HepG2 (cell line): ENCODE results near the gene WWTR1. TPM values are rescaled to one million over a fixed set of nuclear protein-coding genes. Genes with fewer than 3 reads are reported as not detected.
A peak's percentile ranks its signal among the peaks of the same experiment; 100 is the strongest.

Experiments used
- ARID2 ChIP-seq: sonication (generic); formaldehyde crosslinking; IDR thresholded peaks from 2 replicates; pipeline ENCODE4 v1.8.1; 2022; ENCODE audit warnings: mild to moderate bottlenecking, missing genetic modification reagents, borderline replicate concordance
- CREB1 ChIP-seq, 2 experiments: fragments of 450-650 bp in 1 of 2; IDR thresholded peaks; 2 replicates each; pipeline ENCODE4 v1.6.1; 2016 to 2017; ENCODE audit warnings: control low read depth in 1 of 2, mild to moderate bottlenecking in 1 of 2, missing compliant biosample characterization in 1 of 2, missing genetic modification characterization in 1 of 2
- DNMT1 ChIP-seq: sonication (generic); formaldehyde crosslinking; IDR thresholded peaks from 2 replicates; pipeline ENCODE4 v1.5.1; 2020; ENCODE audit warnings: mild to moderate bottlenecking, missing genetic modification reagents
- FOXO4 ChIP-seq: sonication (generic); formaldehyde crosslinking; conservative IDR thresholded peaks from 2 replicates; pipeline ENCODE4 v1.8.1; 2023; ENCODE audit warnings: missing genetic modification reagents
- GRHL1 ChIP-seq: sonication (generic); formaldehyde crosslinking; conservative IDR thresholded peaks from 2 replicates; pipeline ENCODE4 v1.8.0; 2022; ENCODE audit warnings: missing genetic modification reagents
- IKZF5 ChIP-seq: IDR thresholded peaks from 2 replicates; pipeline ENCODE4 v1.6.1; 2018; ENCODE audit warnings: missing genetic modification reagents, mild to moderate bottlenecking, missing compliant biosample characterization
- KLF12 ChIP-seq: sonication (generic); formaldehyde crosslinking; IDR thresholded peaks from 2 replicates; pipeline ENCODE4 v1.4.0; 2020; ENCODE audit warnings: missing genetic modification reagents, borderline replicate concordance
- POLR2AphosphoS2 ChIP-seq: IDR thresholded peaks from 2 replicates; pipeline ENCODE4 v1.6.1; 2011; ENCODE audit warnings: low read depth, low read length, improper control_type of control experiment
- SOX6 ChIP-seq, 2 experiments: fragments of 450-650 bp in 1 of 2; sonication (generic) in 1 of 2; formaldehyde crosslinking in 1 of 2; IDR thresholded peaks; 2 replicates each; pipeline versions ENCODE4 v1.4.0 to v1.6.1; 2017 to 2020; ENCODE audit warnings: antibody characterized with exemption in 1 of 2, mild to moderate bottlenecking in 1 of 2, missing genetic modification reagents in 1 of 2
- TBL1XR1 ChIP-seq: fragments of 150-350 bp; IDR thresholded peaks from 2 replicates; pipeline ENCODE4 v1.6.1; 2014; ENCODE audit warnings: borderline replicate concordance, low read length; ENCODE audit not compliant: partially characterized antibody
- TCF7L2 ChIP-seq: IDR thresholded peaks from 2 replicates; pipeline ENCODE4 v1.6.1; 2011; ENCODE audit warnings: mild to moderate bottlenecking, low read depth, low read length, moderate library complexity
- ZKSCAN8 ChIP-seq: IDR thresholded peaks from 2 replicates; pipeline ENCODE4 v1.6.1; 2016; ENCODE audit warnings: borderline replicate concordance, missing genetic modification reagents, missing compliant biosample characterization
- ZMYM2 ChIP-seq: sonication (generic); formaldehyde crosslinking; IDR thresholded peaks from 2 replicates; pipeline ENCODE4 v1.8.0; 2022; ENCODE audit warnings: mild to moderate bottlenecking, missing genetic modification reagents
- ZNF138 ChIP-seq: sonication (generic); formaldehyde crosslinking; IDR thresholded peaks from 2 replicates; pipeline ENCODE4 v1.5.0; 2020; ENCODE audit warnings: mild to moderate bottlenecking, low read depth, missing genetic modification reagents
- ZNF274 ChIP-seq: sonication (generic); formaldehyde crosslinking; IDR thresholded peaks from 2 replicates; pipeline ENCODE4 v1.5.1; 2020; ENCODE audit warnings: mild to moderate bottlenecking, missing genetic modification reagents
- ZNF335 ChIP-seq: sonication (generic); formaldehyde crosslinking; IDR thresholded peaks from 2 replicates; pipeline ENCODE4 v1.4.0; 2020; ENCODE audit warnings: missing genetic modification reagents
- ZNF660 ChIP-seq: sonication (generic); formaldehyde crosslinking; IDR thresholded peaks from 2 replicates; pipeline ENCODE4 v1.5.1; 2020; ENCODE audit warnings: mild to moderate bottlenecking, low read depth, missing genetic modification reagents, borderline replicate concordance
- polyA plus RNA-seq, 8 experiments: library from polyadenylated mRNA; depleted of rRNA in 3 of 8; stranded (reverse) in 7 of 8; unstranded in 1 of 8; fragments of >200 nt; fragmentation: Illumina TruSeq in 4 of 8; extraction: Trizol in 4 of 8; gene quantifications; 2 replicates each; pipeline versions ENCODE4 v1.2.1 to v1.2.3, GENCODE V29; 2011 to 2016; ENCODE audit warnings: low read depth in 4 of 8, missing spikeins in 1 of 8, mixed read lengths in 1 of 8; ENCODE audit not compliant: insufficient read depth in 1 of 8
- total RNA-seq, 5 experiments: library from RNA; depleted of rRNA; stranded (reverse); fragments of >200 nt; fragmentation: Illumina TruSeq; extraction: Trizol; gene quantifications; 2 replicates each; pipeline ENCODE4 v1.2.3, GENCODE V29; 2016; ENCODE audit warnings: low read depth in 1 of 5
- TF ChIP-seq, protein P1 (sequence below): sonication (generic); formaldehyde crosslinking; IDR thresholded peaks from 2 replicates; pipeline ENCODE4 v1.8.0; 2022; ENCODE audit warnings: missing genetic modification reagents, mild to moderate bottlenecking, inconsistent platforms, borderline replicate concordance
- TF ChIP-seq, protein P2 (sequence below): sonication (generic); formaldehyde crosslinking; IDR thresholded peaks from 2 replicates; pipeline ENCODE4 v1.5.0; 2020; ENCODE audit warnings: missing genetic modification reagents
- TF ChIP-seq, protein P3 (sequence below): IDR thresholded peaks from 2 replicates; pipeline ENCODE4 v1.6.1; 2016; ENCODE audit warnings: missing compliant biosample characterization, missing genetic modification reagents, borderline replicate concordance

The WWTR1 gene
- total and polyA plus RNA-seq, 2 of the 13 experiments (the other 11 are each of a cell fraction or from before 2014, with no cell fraction given): 19.7 to 139 TPM

DNA sequence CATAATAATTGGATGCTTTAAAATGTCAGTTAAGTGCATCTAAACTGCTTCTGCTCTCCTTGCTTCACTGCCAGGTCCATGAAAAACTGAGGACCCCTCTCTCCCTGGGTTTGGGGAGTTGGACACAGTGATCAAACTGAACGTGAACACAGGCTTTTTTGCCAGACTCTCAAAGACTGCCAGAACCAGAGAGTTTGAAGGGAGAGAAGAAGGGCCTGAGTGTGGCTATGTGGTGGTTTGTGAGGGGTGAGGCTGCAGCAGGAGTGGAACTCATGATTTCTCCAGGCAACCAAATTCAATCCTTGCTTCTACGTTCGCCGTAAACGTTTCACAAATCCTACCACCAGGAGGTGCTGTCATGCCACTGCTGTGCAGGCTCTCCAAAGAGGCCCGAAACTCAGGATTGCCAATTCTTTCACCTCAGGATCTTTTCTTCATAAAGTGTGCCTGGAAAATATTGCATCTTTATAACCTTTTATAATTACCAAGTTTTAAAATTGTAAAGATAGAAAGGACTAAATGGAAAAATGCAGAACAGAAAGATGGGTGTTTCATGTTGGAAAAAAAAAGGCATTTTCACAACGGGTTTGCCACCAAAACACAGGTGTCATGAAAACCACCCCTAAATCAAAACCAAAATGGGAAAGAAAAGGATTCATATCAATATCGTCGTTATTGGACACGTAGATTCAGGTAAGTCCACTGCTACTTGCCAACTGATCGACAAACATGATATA, 163.6 kb downstream of the WWTR1 start (continued):
- TF ChIP-seq SOX6 (IDR thresholded peaks at IDR 0.05): no peak
- TF ChIP-seq SOX6 (CRISPR knock-in tag; IDR thresholded peaks at IDR 0.05): no peak
- no peak for TF ChIP-seq ZNF138 (CRISPR knock-in tag)
- TF ChIP-seq ZMYM2 (CRISPR knock-in tag): no peak
- TF ChIP-seq DNMT1 (CRISPR knock-in tag): peak; percentile 82; the same call in 1 of the 2 replicates
- TF ChIP-seq, protein P1, sequence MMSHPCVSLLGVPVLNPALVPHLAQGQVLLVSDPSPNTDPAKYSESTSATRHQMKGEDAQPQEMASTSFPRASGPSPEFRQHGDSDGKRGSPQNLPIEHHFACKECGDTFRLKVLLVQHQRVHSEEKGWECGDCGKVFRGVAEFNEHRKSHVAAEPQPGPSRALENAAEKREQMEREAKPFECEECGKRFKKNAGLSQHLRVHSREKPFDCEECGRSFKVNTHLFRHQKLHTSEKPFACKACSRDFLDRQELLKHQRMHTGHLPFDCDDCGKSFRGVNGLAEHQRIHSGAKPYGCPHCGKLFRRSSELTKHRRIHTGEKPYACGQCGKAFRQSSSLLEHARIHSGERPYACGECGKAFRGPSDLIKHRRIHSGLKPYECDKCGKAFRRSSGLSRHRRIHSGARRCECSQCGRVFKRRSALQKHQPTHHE (CRISPR knock-in tag): no peak
- no peak for TF ChIP-seq ARID2
- TF ChIP-seq ZKSCAN8 (CRISPR knock-in tag): no peak
- TF ChIP-seq ZNF335: no peak
- no peak for TF ChIP-seq CREB1 (IDR thresholded peaks at IDR 0.05)
- TF ChIP-seq CREB1 (CRISPR knock-in tag; IDR thresholded peaks at IDR 0.05): no peak
- no peak for TF ChIP-seq GRHL1 (CRISPR knock-in tag)
- TF ChIP-seq TCF7L2: no peak
- TF ChIP-seq POLR2AphosphoS2: no peak
- TF ChIP-seq, protein P2, sequence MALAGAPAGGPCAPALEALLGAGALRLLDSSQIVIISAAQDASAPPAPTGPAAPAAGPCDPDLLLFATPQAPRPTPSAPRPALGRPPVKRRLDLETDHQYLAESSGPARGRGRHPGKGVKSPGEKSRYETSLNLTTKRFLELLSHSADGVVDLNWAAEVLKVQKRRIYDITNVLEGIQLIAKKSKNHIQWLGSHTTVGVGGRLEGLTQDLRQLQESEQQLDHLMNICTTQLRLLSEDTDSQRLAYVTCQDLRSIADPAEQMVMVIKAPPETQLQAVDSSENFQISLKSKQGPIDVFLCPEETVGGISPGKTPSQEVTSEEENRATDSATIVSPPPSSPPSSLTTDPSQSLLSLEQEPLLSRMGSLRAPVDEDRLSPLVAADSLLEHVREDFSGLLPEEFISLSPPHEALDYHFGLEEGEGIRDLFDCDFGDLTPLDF (CRISPR knock-in tag): no peak
- TF ChIP-seq ZNF274 (CRISPR knock-in tag): 0 out of 2 replicates have a peak, but pooled peaks have one; percentile 25
- no peak for TF ChIP-seq TBL1XR1
- TF ChIP-seq FOXO4 (CRISPR knock-in tag): no peak
- TF ChIP-seq, protein P3, sequence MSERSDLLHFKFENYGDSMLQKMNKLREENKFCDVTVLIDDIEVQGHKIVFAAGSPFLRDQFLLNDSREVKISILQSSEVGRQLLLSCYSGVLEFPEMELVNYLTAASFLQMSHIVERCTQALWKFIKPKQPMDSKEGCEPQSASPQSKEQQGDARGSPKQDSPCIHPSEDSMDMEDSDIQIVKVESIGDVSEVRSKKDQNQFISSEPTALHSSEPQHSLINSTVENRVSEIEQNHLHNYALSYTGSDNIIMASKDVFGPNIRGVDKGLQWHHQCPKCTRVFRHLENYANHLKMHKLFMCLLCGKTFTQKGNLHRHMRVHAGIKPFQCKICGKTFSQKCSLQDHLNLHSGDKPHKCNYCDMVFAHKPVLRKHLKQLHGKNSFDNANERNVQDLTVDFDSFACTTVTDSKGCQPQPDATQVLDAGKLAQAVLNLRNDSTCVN (CRISPR knock-in tag): no peak
- no peak for TF ChIP-seq ZNF660 (CRISPR knock-in tag)
- TF ChIP-seq KLF12 (CRISPR knock-in tag): 0 out of 2 replicates have a peak, but pooled peaks have one; percentile 17
- TF ChIP-seq IKZF5 (CRISPR knock-in tag): no peak; the same call in 1 of the 2 replicates
